Activated T-cell treated with anti-CD3 and anti-CD28 coated beads, Interleukin-2, amount 50 U/mL, for 72 hours (primary cell): ENCODE results near the gene PARVB. TPM values are rescaled to one million over a fixed set of nuclear protein-coding genes. Genes with fewer than 3 reads are reported as not detected.
A peak's percentile ranks its signal among the peaks of the same experiment; 100 is the strongest.

Experiments
- ATAC-seq, 2 donors: fragments of 150-1000 bp; cut with Tn5 transposase; replicated peaks in 1 of 2; 2 replicates each; pipeline ENCODE4 v1.10.0; 2021; ENCODE audit warnings: moderate library complexity in 2 of 2, mild to moderate bottlenecking in 1 of 2
- DNase-seq, 2 donors: peaks; one replicate each; pipeline ENCODE4 v3.0.0; 2021 to 2022; ENCODE audit warnings: mixed read lengths in 1 of 2
- H3K27ac Mint-ChIP-seq: one replicate; pipeline ENCODE4 v1.8.0; 2022; ENCODE audit warnings: mild to moderate bottlenecking, moderate library complexity, mixed read lengths
- H3K27me3 Mint-ChIP-seq: one replicate; pipeline ENCODE4 v1.8.0; 2022; ENCODE audit warnings: low read depth, mixed read lengths
- H3K36me3 Mint-ChIP-seq, 2 donors: one replicate each; pipeline ENCODE4 v1.8.0; 2022; ENCODE audit warnings: mixed read lengths in 2 of 2, mild to moderate bottlenecking in 1 of 2; ENCODE audit not compliant: insufficient read depth in 2 of 2
- H3K4me1 Mint-ChIP-seq: one replicate; pipeline ENCODE4 v1.8.0; 2022; ENCODE audit warnings: low read depth, mixed read lengths
- H3K4me3 Mint-ChIP-seq, 2 donors: one replicate each; pipeline ENCODE4 v1.8.0; 2022; ENCODE audit warnings: mild to moderate bottlenecking in 2 of 2, mixed read lengths in 2 of 2, moderate library complexity in 2 of 2
- H3K9me3 Mint-ChIP-seq, 2 donors: one replicate each; pipeline ENCODE4 v1.8.0; 2022; ENCODE audit warnings: mixed read lengths in 2 of 2
- total RNA-seq, 2 donors: library from RNA; stranded (reverse); gene quantifications; one replicate each; pipeline ENCODE4 v1.2.3, GENCODE V29; 2022

PARVB gene
- total RNA-seq, 2 donors from 2014 or later: 28.4 to 55.7 TPM

- peak overlapping the region; percentile 3 for H3K27ac Mint-ChIP-seq
- H3K9me3 Mint-ChIP-seq: peaks cover 0 to 2% of the 10 kb centered on the region in 2 donors
- H3K4me3 Mint-ChIP-seq: no peak overlapping the region
- no peak for ATAC-seq
- no peak for DNase-seq
- H3K27me3 Mint-ChIP-seq: no peaks in the 10 kb centered on the region
- H3K36me3 Mint-ChIP-seq: peaks cover 3 to 8% of the 10 kb centered on the region in 2 donors
- H3K4me1 Mint-ChIP-seq: no peaks in the 10 kb centered on the region
These were observed 96.2 kb downstream of the PARVB start for GRCh38 chr22:44120314-44120704.

- Mint-ChIP-seq H3K36me3 (peaks cover 7 to 11% of the 10 kb centered on the region in 2 donors), H3K27ac (no peak overlapping the region), H3K4me3 (no peak overlapping the region), H3K4me1 (no peaks in the 10 kb centered on the region), H3K27me3 (no peaks in the 10 kb centered on the region), H3K9me3 (peaks cover 3 to 12% of the 10 kb centered on the region in 2 donors)
- DNase-seq: no peak
- no peak for ATAC-seq
These were observed 101.3 kb downstream of the PARVB start for GRCh38 chr22:44125421-44125820.

GRCh38 chr22:44126807-44127206 is 102.7 kb downstream of the PARVB start:
- Mint-ChIP-seq H3K27me3 (no peaks in the 10 kb centered on the region), H3K9me3 (peaks cover 3 to 12% of the 10 kb centered on the region in 2 donors)
- DNase-seq: no peak

GRCh38 chr22:44127356-44127755 is 103.3 kb downstream of the PARVB start:
- H3K27me3 Mint-ChIP-seq: no peaks in the 10 kb centered on the region
- H3K27ac Mint-ChIP-seq: no peak overlapping the region
- ATAC-seq (no peak), DNase-seq (no peak)
- H3K36me3 Mint-ChIP-seq: peaks cover 7 to 8% of the 10 kb centered on the region in 2 donors
- H3K9me3 Mint-ChIP-seq: peaks cover 3 to 12% of the 10 kb centered on the region in 2 donors
- no peak overlapping the region for H3K4me3 Mint-ChIP-seq
- no peaks in the 10 kb centered on the region for H3K4me1 Mint-ChIP-seq

More at GRCh38 chr22:44126807-44127206, 102.7 kb downstream of the PARVB start:
- no peaks in the 10 kb centered on the region for H3K4me1 Mint-ChIP-seq
- no peak overlapping the region for H3K27ac Mint-ChIP-seq
- no peak overlapping the region for H3K4me3 Mint-ChIP-seq
- ATAC-seq: no peak
- peaks cover 7 to 11% of the 10 kb centered on the region in 2 donors for H3K36me3 Mint-ChIP-seq

- no peaks in the 10 kb centered on the region for H3K4me1 Mint-ChIP-seq
- H3K9me3 Mint-ChIP-seq: peaks cover 3 to 12% of the 10 kb centered on the region in 2 donors
- no peak for ATAC-seq
- H3K27ac Mint-ChIP-seq: no peak overlapping the region
- H3K4me3 Mint-ChIP-seq: no peak overlapping the region
- H3K27me3 Mint-ChIP-seq: no peaks in the 10 kb centered on the region
- H3K36me3 Mint-ChIP-seq: peaks cover 7 to 8% of the 10 kb centered on the region in 2 donors
- DNase-seq: no peak
These were observed 105.0 kb downstream of the PARVB start for GRCh38 chr22:44128958-44129618.

GRCh38 chr22:44129619-44129976 is 105.5 kb downstream of the PARVB start:
- Mint-ChIP-seq H3K36me3 (peaks cover 7 to 8% of the 10 kb centered on the region in 2 donors), H3K4me1 (no peaks in the 10 kb centered on the region), H3K4me3 (no peak overlapping the region), H3K9me3 (peaks cover 3 to 12% of the 10 kb centered on the region in 2 donors), H3K27ac (no peak overlapping the region), H3K27me3 (no peaks in the 10 kb centered on the region)
- DNase-seq (no peak), ATAC-seq (no peak)

GRCh38 chr22:44130076-44130711 is 106.1 kb downstream of the PARVB start:
- H3K27ac Mint-ChIP-seq: no peak overlapping the region
- H3K4me3 Mint-ChIP-seq: no peak overlapping the region
- H3K36me3 Mint-ChIP-seq: peaks cover 4 to 6% of the 10 kb centered on the region in 2 donors
- ATAC-seq: no peak
- DNase-seq: no peak
- H3K4me1 Mint-ChIP-seq: no peaks in the 10 kb centered on the region
- no peaks in the 10 kb centered on the region for H3K27me3 Mint-ChIP-seq
- peaks cover 3 to 11% of the 10 kb centered on the region in 2 donors for H3K9me3 Mint-ChIP-seq

GRCh38 chr22:44131412-44131811 is 107.3 kb downstream of the PARVB start:
- Mint-ChIP-seq H3K36me3 (peaks cover 10 to 12% of the 10 kb centered on the region in 2 donors), H3K9me3 (peaks cover 7 to 9% of the 10 kb centered on the region in 2 donors), H3K27ac (no peak overlapping the region), H3K27me3 (no peaks in the 10 kb centered on the region), H3K4me3 (no peak overlapping the region), H3K4me1 (no peaks in the 10 kb centered on the region)
- ATAC-seq: no peak
- DNase-seq: no peak

GRCh38 chr22:44131989-44132685 is 108.0 kb downstream of the PARVB start:
- no peak for DNase-seq
- Mint-ChIP-seq H3K9me3 (peaks cover 7 to 13% of the 10 kb centered on the region in 2 donors), H3K27me3 (no peaks in the 10 kb centered on the region), H3K4me3 (no peak overlapping the region), H3K27ac (no peak overlapping the region), H3K36me3 (peaks cover 16 to 19% of the 10 kb centered on the region in 2 donors), H3K4me1 (no peaks in the 10 kb centered on the region)
- no peak for ATAC-seq

- H3K27me3 Mint-ChIP-seq: no peaks in the 10 kb centered on the region
- H3K9me3 Mint-ChIP-seq: peaks cover 3 to 13% of the 10 kb centered on the region in 2 donors
- no peaks in the 10 kb centered on the region for H3K4me1 Mint-ChIP-seq
- DNase-seq (no peak), ATAC-seq (no peak)
- no peak overlapping the region for H3K27ac Mint-ChIP-seq
- H3K4me3 Mint-ChIP-seq: no peak overlapping the region
- H3K36me3 Mint-ChIP-seq: peaks cover 18% of the 10 kb centered on the region in 2 donors
These were observed 108.6 kb downstream of the PARVB start for GRCh38 chr22:44132724-44133123.

- no peak for ATAC-seq
- H3K27me3 Mint-ChIP-seq: no peaks in the 10 kb centered on the region
These were observed 109.1 kb downstream of the PARVB start for GRCh38 chr22:44133161-44133560.

GRCh38 chr22:44133901-44134571 is 109.9 kb downstream of the PARVB start:
- no peak for DNase-seq
- H3K36me3 Mint-ChIP-seq: peaks cover 25% of the 10 kb centered on the region in 2 donors

More at GRCh38 chr22:44133161-44133560, 109.1 kb downstream of the PARVB start:
- Mint-ChIP-seq H3K9me3 (peaks cover 3 to 14% of the 10 kb centered on the region in 2 donors), H3K4me3 (no peak overlapping the region), H3K27ac (no peak overlapping the region), H3K36me3 (peaks cover 22% of the 10 kb centered on the region in 2 donors), H3K4me1 (no peaks in the 10 kb centered on the region)
- DNase-seq: no peak

GRCh38 chr22:44136112-44136511 is 112.0 kb downstream of the PARVB start:
- peaks cover 3 to 14% of the 10 kb centered on the region in 2 donors for H3K9me3 Mint-ChIP-seq
- ATAC-seq (no peak), DNase-seq (no peak)
- peaks cover 25 to 27% of the 10 kb centered on the region in 2 donors for H3K36me3 Mint-ChIP-seq
- no peaks in the 10 kb centered on the region for H3K4me1 Mint-ChIP-seq
- no peak overlapping the region for H3K4me3 Mint-ChIP-seq
- no peaks in the 10 kb centered on the region for H3K27me3 Mint-ChIP-seq
- H3K27ac Mint-ChIP-seq: no peak overlapping the region

More at GRCh38 chr22:44133901-44134571, 109.9 kb downstream of the PARVB start:
- Mint-ChIP-seq H3K4me3 (no peak overlapping the region), H3K27ac (no peak overlapping the region), H3K9me3 (peaks cover 3 to 14% of the 10 kb centered on the region in 2 donors), H3K4me1 (no peaks in the 10 kb centered on the region), H3K27me3 (no peaks in the 10 kb centered on the region)
- no peak for ATAC-seq
